ENCODE measurements around the gene DCAF10.

DNA sequence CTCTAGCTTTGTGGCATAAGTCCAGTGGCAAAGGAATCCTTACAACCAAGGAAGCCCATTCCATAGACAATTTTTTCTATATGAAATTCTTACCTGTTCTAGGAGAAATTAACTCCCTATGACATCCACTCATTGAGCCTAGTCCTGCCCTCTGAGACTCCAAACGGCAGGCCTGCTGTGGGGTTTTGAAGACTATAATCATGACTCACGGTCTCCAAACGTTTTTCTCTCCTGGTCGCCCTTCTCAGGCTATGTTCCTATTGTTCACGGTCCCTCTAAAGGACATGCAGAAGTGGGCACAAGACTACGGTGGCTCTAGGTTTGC lies 16.3 kb upstream of the DCAF10 start:
- TF ChIP-seq, protein P1, sequence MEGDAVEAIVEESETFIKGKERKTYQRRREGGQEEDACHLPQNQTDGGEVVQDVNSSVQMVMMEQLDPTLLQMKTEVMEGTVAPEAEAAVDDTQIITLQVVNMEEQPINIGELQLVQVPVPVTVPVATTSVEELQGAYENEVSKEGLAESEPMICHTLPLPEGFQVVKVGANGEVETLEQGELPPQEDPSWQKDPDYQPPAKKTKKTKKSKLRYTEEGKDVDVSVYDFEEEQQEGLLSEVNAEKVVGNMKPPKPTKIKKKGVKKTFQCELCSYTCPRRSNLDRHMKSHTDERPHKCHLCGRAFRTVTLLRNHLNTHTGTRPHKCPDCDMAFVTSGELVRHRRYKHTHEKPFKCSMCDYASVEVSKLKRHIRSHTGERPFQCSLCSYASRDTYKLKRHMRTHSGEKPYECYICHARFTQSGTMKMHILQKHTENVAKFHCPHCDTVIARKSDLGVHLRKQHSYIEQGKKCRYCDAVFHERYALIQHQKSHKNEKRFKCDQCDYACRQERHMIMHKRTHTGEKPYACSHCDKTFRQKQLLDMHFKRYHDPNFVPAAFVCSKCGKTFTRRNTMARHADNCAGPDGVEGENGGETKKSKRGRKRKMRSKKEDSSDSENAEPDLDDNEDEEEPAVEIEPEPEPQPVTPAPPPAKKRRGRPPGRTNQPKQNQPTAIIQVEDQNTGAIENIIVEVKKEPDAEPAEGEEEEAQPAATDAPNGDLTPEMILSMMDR (IDR thresholded peaks at IDR 0.05 in 8 of 11, conservative IDR thresholded peaks at IDR 0.05 in 3 of 11), result no peak
- no peak for TF ChIP-seq POLR2A (IDR thresholded peaks at IDR 0.05)
- TF ChIP-seq POLR2AphosphoS5 (IDR thresholded peaks at IDR 0.05), result no peak
